HepG2 (cell line): Measurements from ENCODE around the gene PPA2. TPM values are rescaled to one million over a fixed set of nuclear protein-coding genes. Genes with fewer than 3 reads are reported as not detected.

ENCODE experiments used
- ATAC-seq: fragments of 200-7000 bp; cut with Tn5 transposase; 3 replicates; pipeline ENCODE4 v1.9.1; 2020; ENCODE audit warnings: mild to moderate bottlenecking, moderate library complexity
- BruUV-seq: library from RNA; stranded (reverse); fragments of 400-500 nt; replicated peaks from 2 replicates; lab custom pipeline; 2021; lab: Mats Ljungman, UMichigan
- CTCF ChIA-PET: fragments of 300-600 bp; formaldehyde crosslinking; extraction: SDS; loops from one replicate; lab custom pipeline; 2021; ENCODE audit warnings: low total read pairs, inconsistent platforms, low intra/inter-chr PET ratio; lab: Yijun Ruan, JAX
- POLR2A ChIA-PET: fragments of 350-600 bp; sonication (Branson Sonifier 250); formaldehyde crosslinking; loops from one replicate; lab custom pipeline; 2020; ENCODE audit warnings: antibody characterized with exemption, inconsistent platforms; lab: Yijun Ruan, JAX
- DNase-seq: peaks from one replicate; pipeline ENCODE4 v3.0.0-alpha.2; 2015; ENCODE audit warnings: low spot score
- FAIRE-seq: peaks from 3 replicates; lab custom pipeline; 2011; peaks lifted over from hg19 to GRCh38; lab: Jason Lieb, UNC
- H2AFZ ChIP-seq: one replicate; pipeline ENCODE4 v1.6.1; 2011; ENCODE audit warnings: low read length, inconsistent platforms
- H3K27ac ChIP-seq: fragments of 300-600 bp; 3 replicates; pipeline ENCODE4 v1.8.0; 2011; ENCODE audit warnings: mixed run types, mild to moderate bottlenecking, mixed read lengths, low read length, inconsistent platforms; ENCODE audit not compliant: insufficient read depth; ENCODE audit errors: extremely low read length
- H3K27me3 ChIP-seq, 2 experiments: fragments of 200-600 bp in 1 of 2; 2 replicates in 1 of 2; 3 replicates in 1 of 2; pipeline versions ENCODE4 v1.6.0 to v1.8.0; 2011; ENCODE audit warnings: low read length in 2 of 2, mild to moderate bottlenecking in 2 of 2, moderate library complexity in 2 of 2, inconsistent platforms in 1 of 2; ENCODE audit not compliant: insufficient read depth in 2 of 2, control insufficient read depth in 1 of 2
- H3K36me3 ChIP-seq, 2 experiments: fragments of 200-600 bp in 1 of 2; replicated peaks in 1 of 2; 2 replicates in 1 of 2; 3 replicates in 1 of 2; pipeline versions ENCODE4 v1.5.1 to v1.8.0; 2011; ENCODE audit warnings: low read length in 2 of 2, inconsistent platforms in 1 of 2; ENCODE audit not compliant: insufficient read depth in 2 of 2, control insufficient read depth in 1 of 2
- H3K4me1 ChIP-seq: 2 replicates; pipeline ENCODE4 v1.5.1; 2012; ENCODE audit warnings: low read length, inconsistent platforms; ENCODE audit not compliant: insufficient read depth
- H3K4me2 ChIP-seq: 2 replicates; pipeline ENCODE4 v1.6.0; 2011; ENCODE audit warnings: low read depth, low read length, inconsistent platforms
- H3K4me3 ChIP-seq, 3 experiments: fragments of 200-600 bp in 1 of 3; sonication (generic), shearing (Covaris generic) in 1 of 3; replicated peaks in 1 of 3; 2 replicates each; pipeline ENCODE4 v1.5.1; 2011 to 2016; ENCODE audit warnings: low read length in 3 of 3, inconsistent platforms in 2 of 3, low read depth in 2 of 3, mild to moderate bottlenecking in 2 of 3, control low read depth in 1 of 3, mixed read lengths in 1 of 3; ENCODE audit not compliant: insufficient read depth in 1 of 3
- H3K79me2 ChIP-seq: one replicate; pipeline ENCODE4 v1.6.1; 2011; ENCODE audit warnings: low read length, inconsistent platforms; ENCODE audit not compliant: insufficient read depth
- H3K9ac ChIP-seq: 2 replicates; pipeline ENCODE4 v1.6.0; 2011; ENCODE audit warnings: mild to moderate bottlenecking, low read depth, low read length, inconsistent platforms; ENCODE audit not compliant: insufficient read depth
- H3K9me3 ChIP-seq: 2 replicates; pipeline ENCODE4 v1.5.1; 2012; ENCODE audit warnings: mild to moderate bottlenecking, low read length
- H4K20me1 ChIP-seq: 2 replicates; pipeline ENCODE4 v1.6.0; 2011; ENCODE audit warnings: inconsistent platforms, mild to moderate bottlenecking, low read length, moderate library complexity; ENCODE audit not compliant: insufficient read depth
- CENPT ChIP-seq: sonication (generic); formaldehyde crosslinking; IDR thresholded peaks from 2 replicates; pipeline ENCODE4 v1.8.0; 2022; ENCODE audit warnings: low read depth, mild to moderate bottlenecking, moderate library complexity, missing genetic modification reagents
- DR1 ChIP-seq: sonication (generic); formaldehyde crosslinking; IDR thresholded peaks from 2 replicates; pipeline ENCODE4 v1.8.0; 2021; ENCODE audit warnings: mild to moderate bottlenecking, missing genetic modification reagents, inconsistent platforms
- HHEX ChIP-seq: IDR thresholded peaks from 2 replicates; pipeline ENCODE4 v1.6.1; 2016; ENCODE audit warnings: control low read depth
- HNF4G ChIP-seq, 2 experiments: sonication (generic) in 1 of 2; formaldehyde crosslinking in 1 of 2; IDR thresholded peaks; 2 replicates each; pipeline versions ENCODE4 v1.4.0 to v1.6.1; 2011 to 2020; ENCODE audit warnings: borderline replicate concordance in 2 of 2, low read depth in 2 of 2, mild to moderate bottlenecking in 2 of 2, low read length in 1 of 2, missing genetic modification reagents in 1 of 2, moderate library complexity in 1 of 2
- PAF1 ChIP-seq: IDR thresholded peaks from 2 replicates; pipeline ENCODE4 v1.6.1; 2016; ENCODE audit warnings: missing genetic modification reagents, missing compliant biosample characterization
- PHF5A ChIP-seq: IDR thresholded peaks from one replicate; pipeline ENCODE4 v1.6.1; 2018; ENCODE audit warnings: low read depth, missing genetic modification reagents; ENCODE audit not compliant: unreplicated experiment
- PHF8 ChIP-seq: sonication (generic); formaldehyde crosslinking; IDR thresholded peaks from 2 replicates; pipeline ENCODE4 v1.5.0; 2020; ENCODE audit warnings: missing genetic modification reagents
- TEAD3 ChIP-seq: optimal IDR thresholded peaks from 2 replicates; pipeline ENCODE3; 2016; ENCODE audit warnings: borderline replicate concordance
- ZFP41 ChIP-seq: sonication (generic); formaldehyde crosslinking; IDR thresholded peaks from 2 replicates; pipeline ENCODE4 v1.4.0; 2020; ENCODE audit warnings: mild to moderate bottlenecking, missing genetic modification reagents, borderline replicate concordance
- ZFP90 ChIP-seq: sonication (generic); formaldehyde crosslinking; IDR thresholded peaks from 2 replicates; pipeline ENCODE4 v1.8.0; 2022; ENCODE audit warnings: missing genetic modification reagents, mild to moderate bottlenecking, inconsistent platforms, borderline replicate concordance
- ZNF431 ChIP-seq: sonication (generic); formaldehyde crosslinking; IDR thresholded peaks from 2 replicates; pipeline ENCODE4 v1.9.0; 2022; ENCODE audit warnings: missing genetic modification reagents, low read depth, mild to moderate bottlenecking, borderline replicate concordance
- ZNF570 ChIP-seq: sonication (generic); formaldehyde crosslinking; IDR thresholded peaks from 2 replicates; pipeline ENCODE4 v1.4.0; 2020; ENCODE audit warnings: mild to moderate bottlenecking, missing genetic modification reagents, borderline replicate concordance
- ZNF720 ChIP-seq: sonication (generic); formaldehyde crosslinking; IDR thresholded peaks from 2 replicates; pipeline ENCODE4 v1.4.0; 2020; ENCODE audit warnings: missing genetic modification reagents
- WGBS: methylation state at CpG from one replicate; pipeline ENCODE4 v1.1.6; 2017; ENCODE audit warnings: low lambda C conversion rate; 5-methylcytosine and 5-hydroxymethylcytosine counted together
- in situ Hi-C: cut with HindIII; loops from 2 replicates; pipeline ENCODE4 v1.10.0; 2017; ENCODE audit warnings: low pct_unique_long_range_greater_than_20kb; ENCODE audit not compliant: extremely low pct_ligation_motif_present
- intact Hi-C: fragments of 100-400 bp; cut with micrococcal nuclease; formaldehyde crosslinking; loops from one replicate; pipeline ENCODE4 v1.10.0; 2022; ENCODE audit not compliant: unreplicated experiment
- polyA plus RNA-seq, 8 experiments: library from polyadenylated mRNA; depleted of rRNA in 3 of 8; stranded (reverse) in 7 of 8; unstranded in 1 of 8; fragments of >200 nt; fragmentation: Illumina TruSeq in 4 of 8; extraction: Trizol in 4 of 8; gene quantifications; 2 replicates each; pipeline versions ENCODE4 v1.2.1 to v1.2.3, GENCODE V29; 2011 to 2016; ENCODE audit warnings: low read depth in 4 of 8, missing spikeins in 1 of 8, mixed read lengths in 1 of 8; ENCODE audit not compliant: insufficient read depth in 1 of 8
- total RNA-seq, 5 experiments: library from RNA; depleted of rRNA; stranded (reverse); fragments of >200 nt; fragmentation: Illumina TruSeq; extraction: Trizol; gene quantifications; 2 replicates each; pipeline ENCODE4 v1.2.3, GENCODE V29; 2016; ENCODE audit warnings: low read depth in 1 of 5

PPA2 gene
- total and polyA plus RNA-seq, 2 of the 13 experiments (the other 11 are each of a cell fraction or from before 2014, with no cell fraction given), result 44.2 to 70.6 TPM

DNA sequence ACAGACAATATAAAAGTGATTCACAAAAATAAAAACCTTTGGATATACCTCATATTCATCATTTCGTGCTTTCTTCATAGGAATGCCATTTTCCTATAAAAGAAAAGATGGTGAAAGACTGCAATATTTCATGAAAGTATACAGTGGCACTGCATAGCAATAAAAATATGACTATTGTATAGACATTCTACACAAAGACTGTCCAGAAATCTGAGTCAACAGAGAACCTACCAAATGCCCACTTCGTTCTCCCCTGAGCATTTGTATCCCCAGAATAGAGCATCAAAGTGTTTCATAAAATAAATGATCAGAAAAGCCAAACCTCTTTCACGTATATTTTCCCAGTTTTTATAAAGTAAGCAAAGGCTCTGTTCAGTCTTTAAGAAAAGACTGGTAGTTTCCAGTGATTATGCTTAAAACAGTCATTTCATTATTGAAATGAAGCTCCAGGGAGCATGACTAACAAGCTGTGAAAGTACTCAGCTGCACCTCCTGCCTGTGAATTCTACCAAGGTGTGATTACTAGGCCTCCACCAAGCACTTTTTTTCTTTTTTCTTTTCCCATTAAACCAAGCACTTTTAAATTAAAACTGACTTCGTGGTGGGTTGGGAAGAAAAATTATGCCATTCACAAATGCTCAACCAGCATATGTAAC is 20.2 kb downstream of the PPA2 start:
- Histone ChIP-seq H3K27ac (no peak overlapping the region), H4K20me1 (no peaks in the 10 kb centered on the region), H3K4me1 (no peaks in the 10 kb centered on the region), H3K27me3 (no peaks in the 10 kb centered on the region; a peak in 1 of 5 replicates), H2AFZ (no peak overlapping the region), H3K9me3 (no peaks in the 10 kb centered on the region), H3K36me3 (no peaks in the 10 kb centered on the region), H3K9ac (no peak overlapping the region), H3K4me3 (no peak overlapping the region), H3K4me2 (no peak overlapping the region), H3K79me2 (no peaks in the 10 kb centered on the region)
- FAIRE-seq (no peak), DNase-seq (no peak), ATAC-seq (no peak)
- ChIA-PET POLR2A (no interaction called here), CTCF (no interaction called here)
- no peak for TF ChIP-seq HHEX (CRISPR knock-in tag)
- TF ChIP-seq ZFP41, result no peak
- TF ChIP-seq PAF1 (CRISPR knock-in tag), result no peak
- no peak for TF ChIP-seq ZNF570 (CRISPR knock-in tag)
- no peak for TF ChIP-seq HNF4G (IDR thresholded peaks at IDR 0.05; ENCODE audit: borderline replicate concordance, low read depth, low read length)
- TF ChIP-seq HNF4G (CRISPR knock-in tag; IDR thresholded peaks at IDR 0.05; ENCODE audit: borderline replicate concordance, low read depth), result no peak
- no peak for TF ChIP-seq PHF5A (CRISPR knock-in tag)
- no peak for TF ChIP-seq ZFP90 (CRISPR knock-in tag)
- no peak for TF ChIP-seq TEAD3 (CRISPR knock-in tag)
- no peak for TF ChIP-seq ZNF431 (CRISPR knock-in tag)
- no peak for TF ChIP-seq ZNF720
- no peak for TF ChIP-seq PHF8
- TF ChIP-seq DR1 (CRISPR knock-in tag), result no peak
- TF ChIP-seq CENPT (CRISPR knock-in tag), result no peak
- in situ Hi-C loops, result loop anchor here (25.0 kb wide), 1 partner anchor 541 kb away; no protein-coding TSS in a partner anchor
- 97% methylated on average over 4 of the region's 4 CpGs for WGBS
- BruUV-seq, result no TSS peak
- intact Hi-C loops, result no loop called here
